ENCODE results near the gene SORCS2.

The SORCS2 gene

DNA sequence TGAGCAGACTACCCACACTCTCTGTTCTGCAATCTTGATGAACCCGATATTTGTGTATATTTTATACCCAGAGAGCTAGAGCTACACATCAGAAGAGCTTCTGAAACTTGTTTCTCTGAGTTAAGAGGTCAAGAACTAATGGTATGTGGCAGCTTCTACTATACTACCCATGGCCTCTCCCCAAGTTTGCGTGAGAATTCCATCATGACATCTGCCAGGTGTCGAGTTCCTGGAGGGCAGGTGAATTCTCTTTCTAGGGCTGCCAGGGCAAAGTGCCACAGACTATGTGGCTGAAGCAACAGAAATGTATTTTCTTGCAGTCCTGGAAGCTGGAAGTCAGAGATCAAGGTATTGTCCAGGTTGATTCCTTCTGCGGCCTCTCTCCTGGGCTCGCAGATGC lies 4.4 kb downstream of the SORCS2 start:
- TF ChIP-seq, protein P1, sequence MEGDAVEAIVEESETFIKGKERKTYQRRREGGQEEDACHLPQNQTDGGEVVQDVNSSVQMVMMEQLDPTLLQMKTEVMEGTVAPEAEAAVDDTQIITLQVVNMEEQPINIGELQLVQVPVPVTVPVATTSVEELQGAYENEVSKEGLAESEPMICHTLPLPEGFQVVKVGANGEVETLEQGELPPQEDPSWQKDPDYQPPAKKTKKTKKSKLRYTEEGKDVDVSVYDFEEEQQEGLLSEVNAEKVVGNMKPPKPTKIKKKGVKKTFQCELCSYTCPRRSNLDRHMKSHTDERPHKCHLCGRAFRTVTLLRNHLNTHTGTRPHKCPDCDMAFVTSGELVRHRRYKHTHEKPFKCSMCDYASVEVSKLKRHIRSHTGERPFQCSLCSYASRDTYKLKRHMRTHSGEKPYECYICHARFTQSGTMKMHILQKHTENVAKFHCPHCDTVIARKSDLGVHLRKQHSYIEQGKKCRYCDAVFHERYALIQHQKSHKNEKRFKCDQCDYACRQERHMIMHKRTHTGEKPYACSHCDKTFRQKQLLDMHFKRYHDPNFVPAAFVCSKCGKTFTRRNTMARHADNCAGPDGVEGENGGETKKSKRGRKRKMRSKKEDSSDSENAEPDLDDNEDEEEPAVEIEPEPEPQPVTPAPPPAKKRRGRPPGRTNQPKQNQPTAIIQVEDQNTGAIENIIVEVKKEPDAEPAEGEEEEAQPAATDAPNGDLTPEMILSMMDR (conservative IDR thresholded peaks at IDR 0.05) = no peak
- H3K27ac ChIP-seq = no peak overlapping the region

DNA sequence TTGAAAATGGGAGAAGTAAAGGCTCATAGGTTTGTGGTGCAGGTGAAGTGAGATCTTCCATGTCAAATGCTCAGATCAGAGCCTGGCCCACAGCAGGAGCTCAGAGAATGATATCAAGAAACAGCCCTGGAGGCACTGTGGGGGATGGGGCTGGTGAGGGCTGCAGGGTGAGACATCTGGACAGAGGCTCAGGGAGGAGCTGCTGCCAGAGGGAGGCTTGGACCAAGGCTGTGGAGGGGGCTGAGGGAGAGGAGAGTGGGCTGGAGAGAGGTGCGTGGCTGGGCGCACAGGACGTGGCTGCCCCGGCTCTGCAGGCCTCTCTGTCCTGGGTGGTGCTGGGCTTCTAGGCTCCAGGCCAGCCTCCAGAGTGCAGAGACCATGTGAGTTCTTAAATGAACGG lies 5.6 kb downstream of the SORCS2 start:
- no peak overlapping the region for H3K27ac ChIP-seq
- TF ChIP-seq, protein P1 (conservative IDR thresholded peaks at IDR 0.05) = no peak

DNA sequence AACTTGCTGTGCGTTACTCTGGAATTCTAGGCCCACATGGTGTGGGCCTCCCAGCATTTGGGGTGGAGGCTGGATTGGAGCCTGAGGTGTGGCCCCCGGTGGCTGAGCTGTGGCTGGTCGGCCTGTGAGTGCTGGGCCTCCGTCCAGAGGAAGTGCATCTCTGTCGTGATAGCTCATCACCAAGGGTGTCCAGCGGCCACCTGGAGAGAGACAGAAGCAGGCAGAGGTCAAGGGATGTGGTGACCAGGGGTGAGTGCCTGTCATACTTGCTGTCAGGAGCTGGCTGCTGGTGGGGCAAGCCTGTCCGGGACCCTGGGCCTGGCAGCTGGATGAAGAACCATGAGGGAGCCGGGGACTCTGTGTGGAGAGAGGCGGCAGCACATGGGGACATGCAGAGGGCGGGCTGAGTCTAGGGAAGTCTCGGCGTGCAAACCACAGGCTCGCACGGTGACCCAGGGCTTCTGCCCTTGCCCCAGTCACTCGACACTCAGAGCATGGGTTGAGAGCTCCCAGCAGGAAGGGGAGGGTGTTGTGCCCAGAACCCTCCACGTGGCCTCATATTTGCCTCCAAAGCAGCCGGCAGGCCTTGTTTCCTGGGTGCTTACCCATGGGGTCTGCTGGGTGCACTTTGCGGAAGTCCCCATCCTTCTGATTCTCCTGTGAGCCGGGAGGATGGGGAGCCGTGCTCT lies 6.2 kb downstream of the SORCS2 start:
- H3K27ac ChIP-seq = no peak overlapping the region
- TF ChIP-seq, protein P1 (conservative IDR thresholded peaks at IDR 0.05) = no peak

DNA sequence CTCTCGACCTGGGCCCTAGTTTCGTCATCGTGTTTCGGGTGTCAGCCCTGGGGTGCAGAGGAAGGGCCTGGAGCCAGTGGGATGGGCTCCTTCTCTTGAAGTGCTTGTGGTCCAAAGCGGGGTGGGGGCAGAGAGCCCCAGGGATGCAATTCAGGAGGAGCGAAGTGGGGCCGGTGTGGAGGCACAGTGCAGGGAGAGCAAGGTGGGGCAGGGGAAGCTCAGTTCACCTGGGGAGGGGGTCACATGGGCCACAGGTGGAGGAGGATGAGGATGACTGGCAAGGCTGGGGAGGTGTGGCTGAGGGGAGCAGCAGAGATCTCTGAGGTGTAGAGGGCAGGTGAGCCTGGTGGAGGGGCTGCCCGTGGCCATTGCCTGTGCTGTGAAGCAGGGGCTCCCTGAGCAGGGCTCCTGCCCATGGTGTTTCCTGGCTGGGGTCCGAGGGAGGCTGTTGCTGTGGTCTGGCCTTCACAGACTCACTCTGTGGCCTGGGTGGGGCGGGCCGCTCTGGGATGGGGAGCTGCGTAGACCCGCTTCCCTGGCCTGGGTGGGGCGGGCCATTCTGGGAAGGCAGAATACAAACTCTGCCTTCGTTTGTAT lies 6.9 kb downstream of the SORCS2 start:
- H3K27ac ChIP-seq = no peak overlapping the region
- TF ChIP-seq, protein P1 (conservative IDR thresholded peaks at IDR 0.05) = no peak

DNA sequence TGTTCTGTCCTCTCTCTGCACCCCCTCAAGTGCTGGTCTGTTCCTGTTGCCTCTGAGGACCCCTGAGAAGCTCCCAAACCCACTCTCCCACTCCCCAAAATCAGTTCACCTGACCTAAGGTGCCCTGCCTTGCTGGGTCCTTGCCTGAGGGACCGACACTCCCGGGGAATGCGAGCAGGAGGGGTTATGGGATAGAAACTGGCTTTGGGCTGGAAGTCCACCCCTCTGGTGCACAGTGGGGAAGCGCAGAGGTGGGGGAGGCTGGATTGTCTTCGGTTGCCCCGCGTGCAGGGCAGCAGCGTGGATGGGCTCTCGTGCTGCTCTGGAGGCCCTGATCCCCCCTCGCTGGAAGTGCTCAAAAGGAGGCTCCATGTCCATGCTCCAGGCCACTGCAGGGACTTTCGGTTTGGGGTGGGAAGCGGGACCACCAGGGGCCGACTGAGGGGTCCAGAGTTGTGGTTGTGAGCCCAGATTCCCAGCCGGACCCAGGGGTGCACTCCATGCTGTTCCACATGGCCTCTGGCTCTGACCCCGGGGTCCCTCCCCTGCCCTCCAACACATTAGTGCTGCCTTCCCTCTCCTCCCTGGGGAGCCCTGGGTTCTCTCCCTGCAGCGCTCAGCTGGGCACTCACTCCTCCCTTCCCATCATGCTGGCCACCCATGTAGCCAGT lies 7.6 kb downstream of the SORCS2 start:
- TF ChIP-seq, protein P1 (conservative IDR thresholded peaks at IDR 0.05) = no peak
- no peak overlapping the region for H3K27ac ChIP-seq

DNA sequence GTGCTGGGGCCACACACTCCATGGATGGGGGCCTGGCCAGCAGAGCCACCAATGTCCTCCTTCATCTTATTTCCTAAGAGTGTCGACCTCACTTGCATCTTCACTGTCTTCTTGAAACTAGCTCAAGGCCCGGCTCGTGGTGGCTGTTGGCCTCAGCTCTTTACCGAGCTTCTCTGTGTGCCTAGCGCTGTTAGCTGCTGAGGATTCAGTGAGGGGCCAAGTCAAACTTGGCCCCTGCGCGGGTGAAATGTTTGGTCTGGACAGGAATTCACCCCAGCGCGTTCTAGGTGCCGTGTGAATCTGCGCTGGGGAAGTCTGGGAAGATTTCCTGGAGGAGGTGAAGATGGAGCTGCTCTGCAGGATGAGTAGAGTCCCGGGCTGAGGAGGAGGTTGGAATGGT lies 8.5 kb downstream of the SORCS2 start:
- TF ChIP-seq, protein P1 (conservative IDR thresholded peaks at IDR 0.05) = no peak
- no peak overlapping the region for H3K27ac ChIP-seq

DNA sequence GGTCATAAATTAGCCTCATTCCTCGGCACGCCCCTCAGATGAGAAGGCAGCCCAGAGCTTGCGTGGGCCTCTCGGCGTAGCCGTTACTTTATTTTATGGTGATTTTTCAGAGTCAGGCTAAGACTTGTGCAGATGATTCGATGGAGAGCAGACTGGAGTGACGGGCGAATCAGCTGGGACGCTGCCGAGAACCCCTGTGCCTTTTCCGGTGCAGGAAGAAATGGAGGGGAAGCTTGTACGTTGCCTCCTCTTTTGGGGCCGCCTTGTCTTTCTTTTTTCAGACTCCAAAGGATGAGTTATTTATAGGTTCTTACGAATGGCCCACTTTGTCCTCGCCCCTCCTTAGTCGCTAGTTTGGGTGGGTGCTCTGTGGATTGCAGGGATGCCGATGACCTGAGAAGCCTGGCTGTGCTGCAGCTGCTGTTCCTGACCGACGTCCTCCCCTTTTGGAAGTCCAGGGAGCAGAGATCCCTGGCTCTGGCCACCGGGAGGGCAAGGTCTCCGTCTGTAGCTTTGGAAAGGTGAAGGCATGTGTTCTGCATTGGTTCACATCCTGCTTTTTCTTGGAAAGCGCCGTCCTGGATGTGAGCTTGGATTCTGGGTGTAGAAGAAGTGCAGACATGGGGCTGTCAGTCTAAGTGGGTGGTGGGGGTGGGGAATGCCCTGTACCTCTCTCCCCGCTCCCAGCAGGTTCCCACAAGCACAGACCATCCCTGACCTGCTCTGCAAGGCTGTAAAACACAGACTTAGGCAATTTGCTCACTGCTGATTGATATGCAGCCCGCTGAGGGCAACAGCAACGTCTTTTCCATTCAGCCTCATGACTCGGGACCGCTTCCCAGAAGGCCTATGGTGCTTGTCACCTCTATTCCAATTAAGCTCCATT lies 9.3 kb downstream of the SORCS2 start:
- TF ChIP-seq, protein P1 (conservative IDR thresholded peaks at IDR 0.05) = no peak

More for the DNA sequence above, 9.3 kb downstream of the SORCS2 start:
- H3K27ac ChIP-seq = no peak overlapping the region
